GM12872 (cell line): ENCODE measurements around the gene ACACA.

ENCODE experiments used
- TF ChIP-seq, protein P1 (sequence below): IDR thresholded peaks from 3 replicates; pipeline ENCODE4 v1.5.1; 2011; ENCODE audit warnings: low read depth, mild to moderate bottlenecking, low read length, moderate library complexity; ENCODE audit not compliant: insufficient read depth

The ACACA gene

DNA sequence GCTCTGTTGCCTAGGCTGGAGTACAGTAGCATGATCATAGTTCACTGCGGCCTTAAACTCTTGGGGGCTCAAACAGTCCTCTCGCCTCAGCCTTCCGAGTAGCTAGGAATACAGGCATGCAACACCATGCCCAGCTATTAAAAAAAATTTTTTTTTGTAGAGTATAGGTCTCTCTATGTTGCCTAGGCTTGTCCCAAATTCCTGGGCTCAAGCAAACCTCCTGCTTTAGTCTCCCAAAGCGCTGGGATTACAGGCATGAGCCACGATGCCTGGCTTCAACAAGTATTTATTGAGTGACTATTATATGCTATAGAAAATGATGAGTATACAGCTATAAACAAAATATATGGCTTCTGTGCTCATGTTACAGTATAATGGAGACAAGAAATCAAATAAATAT, 97.6 kb downstream of the ACACA start:
- TF ChIP-seq, protein P1, sequence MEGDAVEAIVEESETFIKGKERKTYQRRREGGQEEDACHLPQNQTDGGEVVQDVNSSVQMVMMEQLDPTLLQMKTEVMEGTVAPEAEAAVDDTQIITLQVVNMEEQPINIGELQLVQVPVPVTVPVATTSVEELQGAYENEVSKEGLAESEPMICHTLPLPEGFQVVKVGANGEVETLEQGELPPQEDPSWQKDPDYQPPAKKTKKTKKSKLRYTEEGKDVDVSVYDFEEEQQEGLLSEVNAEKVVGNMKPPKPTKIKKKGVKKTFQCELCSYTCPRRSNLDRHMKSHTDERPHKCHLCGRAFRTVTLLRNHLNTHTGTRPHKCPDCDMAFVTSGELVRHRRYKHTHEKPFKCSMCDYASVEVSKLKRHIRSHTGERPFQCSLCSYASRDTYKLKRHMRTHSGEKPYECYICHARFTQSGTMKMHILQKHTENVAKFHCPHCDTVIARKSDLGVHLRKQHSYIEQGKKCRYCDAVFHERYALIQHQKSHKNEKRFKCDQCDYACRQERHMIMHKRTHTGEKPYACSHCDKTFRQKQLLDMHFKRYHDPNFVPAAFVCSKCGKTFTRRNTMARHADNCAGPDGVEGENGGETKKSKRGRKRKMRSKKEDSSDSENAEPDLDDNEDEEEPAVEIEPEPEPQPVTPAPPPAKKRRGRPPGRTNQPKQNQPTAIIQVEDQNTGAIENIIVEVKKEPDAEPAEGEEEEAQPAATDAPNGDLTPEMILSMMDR, result no peak

DNA sequence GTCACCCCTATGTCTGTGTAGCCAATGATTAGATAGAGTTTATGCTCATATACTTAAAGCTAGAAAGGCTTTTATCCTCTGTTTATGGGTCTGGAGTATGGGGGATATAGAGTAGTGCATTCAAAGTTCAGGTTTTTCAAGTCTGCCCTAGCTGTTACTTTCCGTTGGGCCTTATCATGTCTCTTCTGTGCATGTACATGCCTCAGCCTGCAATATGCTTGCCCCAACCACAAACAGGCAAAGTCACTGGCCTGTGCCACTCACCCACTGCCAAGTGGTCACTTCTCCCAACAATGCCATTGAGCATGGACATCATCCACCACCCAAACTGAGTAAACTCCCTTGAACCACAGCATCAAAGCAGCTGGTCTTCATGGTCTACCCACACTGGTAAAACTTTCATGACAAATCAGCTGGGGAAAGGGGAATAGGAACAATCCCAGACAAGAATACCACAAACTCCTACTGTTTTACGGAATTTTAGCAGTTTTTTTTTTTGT, 101.2 kb downstream of the ACACA start:
- TF ChIP-seq, protein P1, result no peak

DNA sequence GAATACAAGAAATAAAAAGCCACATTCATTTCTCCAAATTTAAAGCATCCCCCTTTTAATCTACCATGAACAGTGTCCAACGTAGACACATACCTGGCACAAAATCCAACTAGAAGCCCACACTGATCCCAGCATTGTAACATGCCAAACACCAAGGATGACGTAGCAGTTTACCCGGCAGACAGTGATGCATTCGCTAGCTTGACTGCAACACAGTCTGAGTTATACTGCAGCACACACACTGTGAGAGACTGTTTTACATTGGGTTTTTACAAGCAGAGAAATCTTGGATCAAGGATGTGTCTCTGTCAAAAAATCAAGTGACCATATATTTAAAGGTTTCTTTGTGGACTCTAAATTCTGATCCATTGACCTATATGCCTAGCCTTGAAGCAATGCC, 105.3 kb downstream of the ACACA start:
- TF ChIP-seq, protein P1, result no peak

DNA sequence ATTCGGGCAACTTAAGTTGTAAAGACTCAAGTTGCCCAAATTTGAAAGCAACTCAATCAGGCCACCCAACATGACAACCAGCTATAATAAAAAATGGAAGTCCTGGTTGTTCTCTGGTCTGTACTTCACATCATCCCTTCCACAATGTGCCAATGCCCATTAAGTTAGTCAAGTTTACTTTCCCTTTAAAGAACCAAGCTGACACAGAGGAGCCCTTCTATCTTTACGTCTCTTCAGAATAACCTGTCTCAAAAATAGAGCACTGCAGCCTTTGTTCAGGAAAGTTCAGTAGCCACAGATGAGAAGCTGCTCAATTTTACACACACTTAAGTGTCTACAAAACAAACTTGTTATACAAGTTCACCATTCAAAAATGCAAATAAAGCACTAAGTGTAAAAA, 106.0 kb downstream of the ACACA start:
- TF ChIP-seq, protein P1, result no peak

DNA sequence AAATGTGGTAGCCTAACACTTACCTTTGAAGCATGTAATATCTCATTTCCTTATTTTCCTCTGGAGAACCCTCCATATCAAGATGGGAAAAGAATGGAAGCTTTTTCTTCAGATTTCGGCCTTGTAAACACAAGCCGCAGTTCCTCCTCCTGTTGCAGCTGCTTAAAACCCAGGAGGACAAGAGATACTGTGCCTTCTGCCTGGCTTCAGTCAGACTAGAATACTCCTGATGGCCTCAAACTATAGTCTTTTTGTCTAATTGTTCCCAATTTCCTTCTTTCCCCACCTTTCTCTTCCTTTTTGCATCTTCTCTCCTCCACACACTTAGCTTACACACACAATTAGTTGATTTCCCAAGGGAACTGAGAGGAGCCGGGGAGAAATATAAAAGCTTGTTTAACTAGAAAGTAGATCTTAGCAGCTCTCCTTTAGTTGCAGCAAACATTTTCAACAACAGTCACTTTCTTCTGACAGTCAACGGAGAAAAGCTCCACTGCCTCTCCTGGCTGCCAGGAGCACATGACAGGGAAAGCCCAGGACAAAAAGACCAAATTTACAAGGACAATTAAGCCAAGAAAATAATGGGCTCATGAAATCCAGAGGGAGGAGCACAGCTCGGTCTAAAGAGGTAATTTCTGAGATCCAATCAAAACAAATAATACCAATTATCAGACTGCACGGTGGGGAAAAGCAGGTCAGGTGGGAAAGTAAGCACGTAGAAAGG, 107.2 kb downstream of the ACACA start:
- TF ChIP-seq, protein P1, result no peak

DNA sequence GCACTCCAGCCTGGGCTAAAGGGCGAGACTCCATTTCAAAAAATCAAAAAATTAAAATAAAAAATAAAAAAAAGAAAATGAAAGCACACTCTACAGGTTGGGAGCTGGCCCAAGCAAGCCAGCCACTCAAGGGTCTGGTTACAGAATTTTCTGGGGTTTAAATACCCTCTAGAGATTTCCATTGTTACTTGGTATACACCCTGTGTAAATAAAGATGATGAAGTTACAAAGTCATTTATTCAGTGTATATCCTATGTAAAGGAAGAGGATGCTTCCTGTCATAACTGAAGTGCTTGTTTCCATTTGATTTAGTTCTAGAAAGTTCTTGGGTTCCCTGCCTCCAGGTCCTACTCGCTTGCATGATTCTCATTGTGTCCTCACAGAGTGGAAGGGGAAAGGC, 110.7 kb downstream of the ACACA start:
- TF ChIP-seq, protein P1, result no peak

DNA sequence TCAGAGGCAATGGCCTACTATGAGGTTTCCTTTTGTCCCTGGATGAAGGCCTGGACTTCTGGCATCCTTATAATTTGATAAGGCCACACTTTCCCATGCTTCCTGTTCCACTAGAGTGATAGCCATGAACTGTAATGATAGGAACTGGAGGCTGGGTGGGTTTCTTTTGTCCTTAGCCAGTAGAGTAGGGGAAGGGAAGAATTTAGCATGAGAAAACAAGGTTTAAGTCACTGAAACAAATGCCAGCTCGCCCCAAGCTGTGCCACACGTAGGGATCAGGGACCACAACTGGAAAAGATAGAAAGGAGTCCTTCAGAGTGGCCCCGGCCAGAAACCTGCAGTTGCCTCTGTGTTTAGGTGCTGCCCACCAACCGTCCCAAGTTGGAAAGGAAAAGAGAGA, 111.7 kb downstream of the ACACA start:
- TF ChIP-seq, protein P1, result no peak
